ENCODE data around the gene ITGB2.

- TF ChIP-seq CTCF (conservative IDR thresholded peaks at IDR 0.05 in 1 of 2, IDR thresholded peaks at IDR 0.05 in 1 of 2; ENCODE audit: low read depth in 1 of 2, low read length in 2 of 2) (no peak), EZH2 (IDR thresholded peaks at IDR 0.05; ENCODE audit: low read length, missing control alignments) (no peak)
Observed at GRCh38 chr21:44846224-44846484, 74.5 kb downstream of the ITGB2 start.

All from fibroblast of lung (primary cell).